Mesenchymal stem cell (in vitro differentiated cells and primary cell): ENCODE measurements around the gene KLRB1. TPM values are rescaled to one million over a fixed set of nuclear protein-coding genes. Genes with fewer than 3 reads are reported as not detected.
A peak's percentile ranks its signal among the peaks of the same experiment; 100 is the strongest.

ENCODE experiments used
- DNase-seq: peaks from one replicate; pipeline ENCODE4 v3.0.0-alpha.2; 2013
- H2AFZ ChIP-seq: one replicate; pipeline ENCODE4 v1.6.1; 2013; ENCODE audit warnings: low read depth, mild to moderate bottlenecking, control low read depth, inconsistent platforms, low read length, moderate library complexity
- H2AK5ac ChIP-seq: 2 replicates; pipeline ENCODE4 v1.6.1; 2013; ENCODE audit warnings: low read length, moderate library complexity, mild to moderate bottlenecking, inconsistent platforms; ENCODE audit not compliant: severe bottlenecking
- H2BK120ac ChIP-seq: one replicate; pipeline ENCODE4 v1.6.1; 2013; ENCODE audit warnings: low read depth, mild to moderate bottlenecking, inconsistent platforms, low read length, moderate library complexity
- H2BK12ac ChIP-seq, 2 experiments: one replicate each; pipeline ENCODE4 v1.6.1; 2013; ENCODE audit warnings: inconsistent platforms in 2 of 2, low read length in 2 of 2, mild to moderate bottlenecking in 2 of 2, moderate library complexity in 2 of 2, control low read depth in 1 of 2
- H2BK15ac ChIP-seq: one replicate; pipeline ENCODE4 v1.6.1; 2013; ENCODE audit warnings: mild to moderate bottlenecking, low read depth, inconsistent platforms; ENCODE audit not compliant: poor library complexity, severe bottlenecking
- H2BK5ac ChIP-seq: 2 replicates; pipeline ENCODE4 v1.6.1; 2013; ENCODE audit warnings: low read depth, mild to moderate bottlenecking, low read length, control low read depth, inconsistent platforms; ENCODE audit not compliant: poor library complexity, severe bottlenecking
- H3K14ac ChIP-seq, 2 experiments: one replicate each; pipeline ENCODE4 v1.6.1; 2013; ENCODE audit warnings: inconsistent platforms in 2 of 2, low read length in 2 of 2, control low read depth in 1 of 2, mild to moderate bottlenecking in 1 of 2, moderate library complexity in 1 of 2
- H3K18ac ChIP-seq, 2 experiments: one replicate each; pipeline ENCODE4 v1.6.1; 2013; ENCODE audit warnings: inconsistent platforms in 2 of 2, low read length in 2 of 2, control low read depth in 1 of 2, low read depth in 1 of 2, mild to moderate bottlenecking in 1 of 2
- H3K23ac ChIP-seq, 2 experiments: one replicate each; pipeline ENCODE4 v1.6.1; 2013; ENCODE audit warnings: inconsistent platforms in 2 of 2, low read length in 2 of 2, mild to moderate bottlenecking in 2 of 2, moderate library complexity in 2 of 2, control low read depth in 1 of 2
- H3K27ac ChIP-seq: 2 replicates; pipeline ENCODE4 v1.5.1; 2013; ENCODE audit warnings: mild to moderate bottlenecking, moderate library complexity, low read length, control low read depth, inconsistent platforms; ENCODE audit not compliant: poor library complexity, severe bottlenecking
- H3K27me3 ChIP-seq, 2 experiments: 2 replicates each; pipeline versions ENCODE4 v1.6.1 to v1.7.0; 2013; ENCODE audit warnings: low read length in 2 of 2, mild to moderate bottlenecking in 2 of 2, moderate library complexity in 2 of 2, control low read depth in 1 of 2, inconsistent platforms in 1 of 2; ENCODE audit not compliant: control insufficient read depth in 1 of 2, insufficient read depth in 1 of 2
- H3K36me3 ChIP-seq, 2 experiments: 2 replicates each; pipeline versions ENCODE4 v1.6.1 to v1.7.0; 2013; ENCODE audit warnings: low read length in 2 of 2, control low read depth in 1 of 2, inconsistent platforms in 1 of 2, low read depth in 1 of 2, mild to moderate bottlenecking in 1 of 2; ENCODE audit not compliant: insufficient read depth in 2 of 2, control insufficient read depth in 1 of 2
- H3K4ac ChIP-seq, 2 experiments: one replicate each; pipeline ENCODE4 v1.6.1; 2013; ENCODE audit warnings: inconsistent platforms in 2 of 2, low read length in 2 of 2, mild to moderate bottlenecking in 2 of 2, moderate library complexity in 2 of 2, control low read depth in 1 of 2, low read depth in 1 of 2
- H3K4me1 ChIP-seq: 2 replicates; pipeline ENCODE4 v1.6.1; 2013; ENCODE audit warnings: low read depth, low read length, control low read depth; ENCODE audit not compliant: control insufficient read depth, insufficient read depth
- H3K4me2 ChIP-seq: 2 replicates; pipeline ENCODE4 v1.6.1; 2013; ENCODE audit warnings: low read length, mild to moderate bottlenecking, inconsistent platforms; ENCODE audit not compliant: poor library complexity, severe bottlenecking
- H3K4me3 ChIP-seq, 2 experiments: 2 replicates each; pipeline versions ENCODE4 v1.5.1 to v1.7.0; 2013; ENCODE audit warnings: low read length in 2 of 2, mild to moderate bottlenecking in 2 of 2, control low read depth in 1 of 2, low read depth in 1 of 2; ENCODE audit not compliant: insufficient read depth in 1 of 2
- H3K79me1 ChIP-seq: replicated peaks from 2 replicates; pipeline ENCODE4 v1.6.1; 2013; ENCODE audit warnings: mild to moderate bottlenecking, control low read depth, low read length, inconsistent platforms; ENCODE audit not compliant: poor library complexity, severe bottlenecking
- H3K9ac ChIP-seq: 2 replicates; pipeline ENCODE4 v1.7.0; 2013; ENCODE audit warnings: mild to moderate bottlenecking, low read length, moderate library complexity
- H3K9me3 ChIP-seq: 2 replicates; pipeline ENCODE4 v1.7.0; 2013; ENCODE audit warnings: mild to moderate bottlenecking, low read length; ENCODE audit not compliant: control insufficient read depth
- H4K8ac ChIP-seq: one replicate; pipeline ENCODE4 v1.6.1; 2013; ENCODE audit warnings: inconsistent platforms, mild to moderate bottlenecking, low read length, moderate library complexity
- H4K91ac ChIP-seq: one replicate; pipeline ENCODE4 v1.6.1; 2013; ENCODE audit warnings: mild to moderate bottlenecking, low read length, inconsistent platforms
- WGBS: methylation state at CpG from one replicate; pipeline ENCODE4 v1.1.7; 2013; ENCODE audit warnings: mixed read lengths; 5-methylcytosine and 5-hydroxymethylcytosine counted together
- polyA plus RNA-seq, 2 experiments: library from polyadenylated mRNA; stranded (reverse); fragments of 200-250 nt; gene quantifications; one replicate each; pipeline ENCODE4 v1.2.3, GENCODE V29; 2013

KLRB1 gene
- not detected for polyA plus RNA-seq (2013, experiment 1 of 2)
- polyA plus RNA-seq (2013, experiment 2 of 2): not detected

GRCh38 chr12:9607716-9608115 is at the start of gene KLRB1:
KLRB1 (minus strand) TSS chr12:9607916; CDS start chr12:9607839, 77 bp downstream.
- H2AK5ac ChIP-seq: no peak within 1 kb of the TSS
- H3K9me3 ChIP-seq: no peaks in the 10 kb centered on the region
- H2BK120ac ChIP-seq: no peak within 1 kb of the TSS
- no peaks in the 10 kb centered on the region for H3K4me1 ChIP-seq
- no peaks in the 10 kb centered on the region for H3K36me3 ChIP-seq
- no peak for DNase-seq
- no peak within 1 kb of the TSS for H3K18ac ChIP-seq
- no peaks in the 10 kb centered on the region for H3K27me3 ChIP-seq
- no peak within 1 kb of the TSS for H2BK15ac ChIP-seq
- no peak within 1 kb of the TSS for H2AFZ ChIP-seq
- no peak within 1 kb of the TSS for H4K8ac ChIP-seq
- no peak within 1 kb of the TSS for H3K27ac ChIP-seq
- H3K9ac ChIP-seq: no peak within 1 kb of the TSS
- no peak within 1 kb of the TSS for H3K14ac ChIP-seq
- H3K4me3 ChIP-seq: no peak within 1 kb of the TSS
- no peak within 1 kb of the TSS for H3K4me2 ChIP-seq
- H3K23ac ChIP-seq: no peak within 1 kb of the TSS
- WGBS: 92% methylated on average over 2 of the region's 2 CpGs
- H2BK5ac ChIP-seq: no peak within 1 kb of the TSS
- no peak within 1 kb of the TSS for H2BK12ac ChIP-seq
- H3K79me1 ChIP-seq: no peaks in the 10 kb centered on the region
- H4K91ac ChIP-seq: no peak within 1 kb of the TSS
- H3K4ac ChIP-seq: no peak within 1 kb of the TSS

DNA sequence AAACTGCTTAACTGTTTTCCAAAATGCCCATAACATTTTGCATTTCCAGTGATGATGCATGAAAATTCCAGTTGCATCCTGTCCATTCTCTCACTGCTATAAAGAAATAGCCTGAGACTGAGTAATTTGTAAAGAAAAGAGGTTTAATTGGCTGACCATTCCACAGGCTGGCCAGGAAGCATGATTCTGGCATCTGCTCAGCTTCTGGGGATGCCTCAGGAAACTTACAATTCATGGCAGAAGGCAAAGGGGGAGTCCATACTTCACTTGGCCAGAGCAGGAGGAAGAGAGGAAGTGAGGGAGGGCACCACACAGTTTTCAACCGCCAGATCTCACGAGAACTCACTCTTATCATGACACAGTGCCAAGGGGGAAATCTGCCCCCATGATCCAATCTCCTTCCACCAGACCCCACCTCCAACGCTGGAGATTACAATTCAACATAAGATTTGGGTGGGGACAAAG is 43.6 kb upstream of the KLRB1 start:
- Histone ChIP-seq H2AFZ (no peak overlapping the region), H4K91ac (peak overlapping the region; percentile 93), H2BK5ac (no peak overlapping the region), H3K4me2 (no peak overlapping the region), H3K79me1 (peaks cover 2% of the 10 kb centered on the region), H3K27ac (peak overlapping the region; percentile 63), H4K8ac (peak overlapping the region; percentile 73), H3K4me1 (peaks cover 8% of the 10 kb centered on the region), H3K14ac (no peak overlapping the region), H3K18ac (peak overlapping the region; percentile 75 to 89), H2BK12ac (peak overlapping the region; percentile 9 to 12), H3K4me3 (no peak overlapping the region), H2AK5ac (peak overlapping the region; percentile 33), H3K4ac (peak overlapping the region; percentile 2 to 64), H2BK15ac (peak overlapping the region; percentile 73), H2BK120ac (no peak overlapping the region), H3K23ac (no peak overlapping the region), H3K36me3 (peaks cover 0 to 25% of the 10 kb centered on the region in 2 experiments), H3K9ac (peak overlapping the region; percentile 92), H3K9me3 (no peaks in the 10 kb centered on the region), H3K27me3 (no peaks in the 10 kb centered on the region)
- peak; percentile 65 for DNase-seq
- WGBS: 100% methylated on average over 1 of the region's 3 CpGs

DNA sequence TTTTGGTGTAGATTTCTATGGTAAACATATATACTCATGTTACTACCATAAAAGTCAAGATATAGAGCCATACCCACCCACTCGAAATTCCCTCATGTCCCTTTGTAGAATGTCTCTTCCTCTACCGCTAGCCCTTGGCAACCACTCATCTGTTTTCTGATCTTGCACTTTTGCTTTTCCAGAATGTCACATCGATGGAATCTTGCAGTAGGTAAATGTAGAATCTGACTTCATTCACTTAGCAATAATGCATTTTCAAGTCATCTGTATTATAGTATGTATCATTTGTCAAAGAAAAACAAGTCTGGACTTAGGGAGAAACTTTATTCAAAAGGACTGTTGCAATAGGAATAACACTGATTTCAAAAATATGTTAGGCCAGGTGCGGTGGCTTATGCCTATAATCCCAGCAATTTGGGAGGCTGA is 42.4 kb upstream of the KLRB1 start:
- no peak overlapping the region for H4K91ac ChIP-seq
- no peak overlapping the region for H3K14ac ChIP-seq
- peak overlapping the region; percentile 92 for H3K9ac ChIP-seq
- H2BK5ac ChIP-seq: no peak overlapping the region
- H3K18ac ChIP-seq: no peak overlapping the region
- H3K23ac ChIP-seq: no peak overlapping the region
- no peak overlapping the region for H3K4ac ChIP-seq
- H3K79me1 ChIP-seq: peaks cover 2% of the 10 kb centered on the region
- DNase-seq: peak; percentile 28
- H2BK15ac ChIP-seq: no peak overlapping the region
- H2AK5ac ChIP-seq: no peak overlapping the region
- no peaks in the 10 kb centered on the region for H3K27me3 ChIP-seq
- H3K27ac ChIP-seq: peak overlapping the region; percentile 63
- no peak overlapping the region for H2AFZ ChIP-seq
- no peak overlapping the region for H3K4me2 ChIP-seq
- WGBS: 92% methylated on average over 3 of the region's 4 CpGs
- no peak overlapping the region for H2BK12ac ChIP-seq
- H4K8ac ChIP-seq: no peak overlapping the region
- H3K4me1 ChIP-seq: peaks cover 8% of the 10 kb centered on the region
- H3K36me3 ChIP-seq: peaks cover 0 to 16% of the 10 kb centered on the region in 2 experiments
- H3K9me3 ChIP-seq: no peaks in the 10 kb centered on the region
- no peak overlapping the region for H2BK120ac ChIP-seq
- peak overlapping the region in 1 of 2 experiments; percentile 90 for H3K4me3 ChIP-seq

- Histone ChIP-seq H3K18ac (no peak overlapping the region), H3K27me3 (no peaks in the 10 kb centered on the region), H2AK5ac (no peak overlapping the region), H3K9me3 (no peaks in the 10 kb centered on the region), H2BK120ac (no peak overlapping the region), H2AFZ (no peak overlapping the region), H3K79me1 (peaks cover 2% of the 10 kb centered on the region), H2BK15ac (no peak overlapping the region), H4K91ac (no peak overlapping the region), H3K4me1 (peaks cover 8% of the 10 kb centered on the region), H3K14ac (no peak overlapping the region), H3K36me3 (peaks cover 0 to 10% of the 10 kb centered on the region in 2 experiments), H4K8ac (no peak overlapping the region), H3K4me3 (peak overlapping the region in 1 of 2 experiments; percentile 90), H3K4ac (peak overlapping the region in 1 of 2 experiments; percentile 17), H2BK5ac (no peak overlapping the region), H3K9ac (peak overlapping the region; percentile 92), H3K27ac (peak overlapping the region; percentile 32), H3K4me2 (peak overlapping the region; percentile 56), H3K23ac (no peak overlapping the region), H2BK12ac (no peak overlapping the region)
- 57% methylated on average over 4 of the region's 5 CpGs for WGBS
- no peak for DNase-seq
Measured at GRCh38 chr12:9649532-9649940, 41.8 kb upstream of the KLRB1 start.
